ENCODE results near the gene GALR3. TPM values are rescaled to one million over a fixed set of nuclear protein-coding genes. Genes with fewer than 3 reads are reported as not detected.

GALR3 gene
- total and polyA plus RNA-seq, 2 of the 8 experiments (the other 6 are each of a cell fraction or from before 2014, with no cell fraction given): 0.84 to 1.1 TPM

DNA sequence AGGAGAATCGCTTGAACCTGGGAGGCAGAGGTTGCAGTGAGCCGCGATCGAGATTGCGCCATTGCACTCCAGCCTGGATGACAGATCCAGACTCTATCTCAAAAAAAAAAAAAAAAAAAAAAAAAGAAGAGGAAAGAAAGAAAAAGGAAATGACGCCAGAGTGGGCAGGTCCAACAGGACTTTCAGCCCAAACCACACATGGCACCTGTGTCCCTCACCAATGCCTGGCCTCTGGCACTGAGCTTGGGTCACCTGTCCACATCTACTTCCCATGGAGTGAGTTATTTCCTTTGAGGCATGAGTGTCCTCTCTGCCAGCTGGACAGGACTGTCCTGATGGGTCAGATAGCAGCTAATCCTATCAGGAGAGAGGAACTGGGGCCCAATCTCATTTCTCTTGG lies 30.7 kb upstream of the GALR3 start (continued):
- no peak for TF ChIP-seq PHF8 (conservative IDR thresholded peaks at IDR 0.05; ENCODE audit: low read depth, low read length)
- TF ChIP-seq TCF12 (IDR thresholded peaks at IDR 0.05; ENCODE audit: low read depth, low read length): no peak
- TF ChIP-seq, protein P1, sequence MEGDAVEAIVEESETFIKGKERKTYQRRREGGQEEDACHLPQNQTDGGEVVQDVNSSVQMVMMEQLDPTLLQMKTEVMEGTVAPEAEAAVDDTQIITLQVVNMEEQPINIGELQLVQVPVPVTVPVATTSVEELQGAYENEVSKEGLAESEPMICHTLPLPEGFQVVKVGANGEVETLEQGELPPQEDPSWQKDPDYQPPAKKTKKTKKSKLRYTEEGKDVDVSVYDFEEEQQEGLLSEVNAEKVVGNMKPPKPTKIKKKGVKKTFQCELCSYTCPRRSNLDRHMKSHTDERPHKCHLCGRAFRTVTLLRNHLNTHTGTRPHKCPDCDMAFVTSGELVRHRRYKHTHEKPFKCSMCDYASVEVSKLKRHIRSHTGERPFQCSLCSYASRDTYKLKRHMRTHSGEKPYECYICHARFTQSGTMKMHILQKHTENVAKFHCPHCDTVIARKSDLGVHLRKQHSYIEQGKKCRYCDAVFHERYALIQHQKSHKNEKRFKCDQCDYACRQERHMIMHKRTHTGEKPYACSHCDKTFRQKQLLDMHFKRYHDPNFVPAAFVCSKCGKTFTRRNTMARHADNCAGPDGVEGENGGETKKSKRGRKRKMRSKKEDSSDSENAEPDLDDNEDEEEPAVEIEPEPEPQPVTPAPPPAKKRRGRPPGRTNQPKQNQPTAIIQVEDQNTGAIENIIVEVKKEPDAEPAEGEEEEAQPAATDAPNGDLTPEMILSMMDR (IDR thresholded peaks at IDR 0.05; ENCODE audit: control extremely low read depth in 1 of 3, insufficient read depth in 1 of 3, low read depth in 1 of 3, low read length in 3 of 3): no peak
- TF ChIP-seq GABPA (IDR thresholded peaks at IDR 0.05; ENCODE audit: borderline replicate concordance, insufficient read depth, low read length): no peak

All from H1 (cell line).